ENCODE results near the gene ACBD3.

The ACBD3 gene

GRCh38 chr1:226201029-226201593, 14.6 kb upstream of the ACBD3 start:
- Mint-ChIP-seq H3K27me3 (ENCODE audit: low read depth, poor library complexity) (peaks cover 7% of the 10 kb centered on the region), H3K36me3 (ENCODE audit: low read depth) (no peaks in the 10 kb centered on the region), H3K4me3 (no peak overlapping the region), H3K9me3 (no peaks in the 10 kb centered on the region), H3K27ac (no peak overlapping the region), H3K4me1 (peaks cover 8% of the 10 kb centered on the region)
- DNase-seq: no peak
- TF ChIP-seq, protein P1, sequence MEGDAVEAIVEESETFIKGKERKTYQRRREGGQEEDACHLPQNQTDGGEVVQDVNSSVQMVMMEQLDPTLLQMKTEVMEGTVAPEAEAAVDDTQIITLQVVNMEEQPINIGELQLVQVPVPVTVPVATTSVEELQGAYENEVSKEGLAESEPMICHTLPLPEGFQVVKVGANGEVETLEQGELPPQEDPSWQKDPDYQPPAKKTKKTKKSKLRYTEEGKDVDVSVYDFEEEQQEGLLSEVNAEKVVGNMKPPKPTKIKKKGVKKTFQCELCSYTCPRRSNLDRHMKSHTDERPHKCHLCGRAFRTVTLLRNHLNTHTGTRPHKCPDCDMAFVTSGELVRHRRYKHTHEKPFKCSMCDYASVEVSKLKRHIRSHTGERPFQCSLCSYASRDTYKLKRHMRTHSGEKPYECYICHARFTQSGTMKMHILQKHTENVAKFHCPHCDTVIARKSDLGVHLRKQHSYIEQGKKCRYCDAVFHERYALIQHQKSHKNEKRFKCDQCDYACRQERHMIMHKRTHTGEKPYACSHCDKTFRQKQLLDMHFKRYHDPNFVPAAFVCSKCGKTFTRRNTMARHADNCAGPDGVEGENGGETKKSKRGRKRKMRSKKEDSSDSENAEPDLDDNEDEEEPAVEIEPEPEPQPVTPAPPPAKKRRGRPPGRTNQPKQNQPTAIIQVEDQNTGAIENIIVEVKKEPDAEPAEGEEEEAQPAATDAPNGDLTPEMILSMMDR (IDR thresholded peaks at IDR 0.05): peak; percentile 10

- no peak for DNase-seq
- Mint-ChIP-seq H3K9me3 (no peaks in the 10 kb centered on the region), H3K4me1 (peaks cover 13% of the 10 kb centered on the region), H3K27me3 (ENCODE audit: low read depth, poor library complexity) (peaks cover 9% of the 10 kb centered on the region), H3K27ac (no peak overlapping the region), H3K4me3 (no peak overlapping the region), H3K36me3 (ENCODE audit: low read depth) (no peaks in the 10 kb centered on the region)
- TF ChIP-seq, protein P1 (IDR thresholded peaks at IDR 0.05): no peak
These were observed 13.4 kb upstream of the ACBD3 start for GRCh38 chr1:226199971-226200370.

GRCh38 chr1:226195144-226195543, 8.6 kb upstream of the ACBD3 start:
- no peak for DNase-seq
- Mint-ChIP-seq H3K4me3 (no peak overlapping the region), H3K4me1 (peaks cover 6% of the 10 kb centered on the region), H3K27me3 (ENCODE audit: low read depth, poor library complexity) (peaks cover 8% of the 10 kb centered on the region), H3K27ac (no peak overlapping the region), H3K9me3 (no peaks in the 10 kb centered on the region), H3K36me3 (ENCODE audit: low read depth) (no peaks in the 10 kb centered on the region)
- TF ChIP-seq, protein P1 (IDR thresholded peaks at IDR 0.05): no peak

DNA sequence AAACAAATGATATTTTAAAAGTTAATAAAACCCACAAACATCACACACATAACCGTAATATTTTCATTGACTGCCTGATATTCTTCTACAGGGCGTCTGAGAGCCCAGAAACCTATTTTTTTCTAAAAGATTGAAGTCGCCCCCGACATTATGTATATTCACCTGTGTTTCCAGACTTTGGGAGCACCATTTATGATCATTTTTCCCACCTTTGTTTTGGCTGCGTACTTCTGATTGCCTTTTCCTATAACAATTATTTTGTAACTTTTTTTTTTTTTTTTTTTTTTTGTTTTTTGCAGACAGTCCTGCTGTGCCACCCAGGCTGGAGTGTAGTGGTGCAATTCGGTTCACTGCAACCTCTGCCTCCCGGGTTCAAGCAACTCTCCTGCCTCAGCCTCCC, 839 bp upstream of the ACBD3 start:
- TF ChIP-seq, protein P1 (IDR thresholded peaks at IDR 0.05): no peak
- no peak for DNase-seq
- peaks cover 30% of the 10 kb centered on the region for H3K4me1 Mint-ChIP-seq
- H3K9me3 Mint-ChIP-seq: no peaks in the 10 kb centered on the region
- H3K36me3 Mint-ChIP-seq (ENCODE audit: low read depth): peaks cover 10% of the 10 kb centered on the region
- no peak overlapping the region for H3K27ac Mint-ChIP-seq
- H3K4me3 Mint-ChIP-seq: peak overlapping the region; percentile 89
- peaks cover 7% of the 10 kb centered on the region for H3K27me3 Mint-ChIP-seq (ENCODE audit: low read depth, poor library complexity)

GRCh38 chr1:226187019-226187322, 430 bp upstream of the ACBD3 start:
- Mint-ChIP-seq H3K9me3 (no peaks in the 10 kb centered on the region), H3K4me3 (peak overlapping the region; percentile 89), H3K36me3 (ENCODE audit: low read depth) (peaks cover 14% of the 10 kb centered on the region), H3K27ac (peak overlapping the region; percentile 98), H3K4me1 (peaks cover 34% of the 10 kb centered on the region), H3K27me3 (ENCODE audit: low read depth, poor library complexity) (peaks cover 7% of the 10 kb centered on the region)
- TF ChIP-seq, protein P1 (IDR thresholded peaks at IDR 0.05): no peak
- no peak for DNase-seq
